Stimulated activated CD8-positive, alpha-beta memory T cell treated with anti-CD3 and anti-CD28 coated beads, Interleukin-4, amount 100 ng/mL, for 24 hours (primary cell): ENCODE results near the gene TTI1.

Experiments used
- DNase-seq: peaks from one replicate; pipeline ENCODE4 v3.0.0-alpha.2; 2020; ENCODE audit warnings: low read depth

Gene TTI1

DNA sequence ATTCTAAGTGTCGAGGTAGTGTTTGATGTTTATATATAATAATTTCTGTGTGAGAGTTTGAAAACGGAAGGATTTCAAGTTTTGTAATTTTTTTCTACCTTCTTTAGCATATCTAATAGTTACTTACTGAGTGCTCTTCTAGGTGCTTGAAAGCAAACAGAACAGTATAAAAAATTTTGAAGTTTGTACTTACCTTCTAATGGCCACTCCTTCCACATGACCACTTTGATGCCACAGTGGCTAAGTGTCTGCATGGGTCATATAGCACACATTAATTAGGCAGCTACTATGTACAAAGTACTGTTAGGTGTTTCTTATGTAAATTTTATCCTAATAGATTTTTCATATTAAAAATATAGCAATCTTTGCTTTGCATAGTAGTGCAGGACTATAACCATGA, 21.4 kb upstream of the TTI1 start:
- DNase-seq: no peak

DNA sequence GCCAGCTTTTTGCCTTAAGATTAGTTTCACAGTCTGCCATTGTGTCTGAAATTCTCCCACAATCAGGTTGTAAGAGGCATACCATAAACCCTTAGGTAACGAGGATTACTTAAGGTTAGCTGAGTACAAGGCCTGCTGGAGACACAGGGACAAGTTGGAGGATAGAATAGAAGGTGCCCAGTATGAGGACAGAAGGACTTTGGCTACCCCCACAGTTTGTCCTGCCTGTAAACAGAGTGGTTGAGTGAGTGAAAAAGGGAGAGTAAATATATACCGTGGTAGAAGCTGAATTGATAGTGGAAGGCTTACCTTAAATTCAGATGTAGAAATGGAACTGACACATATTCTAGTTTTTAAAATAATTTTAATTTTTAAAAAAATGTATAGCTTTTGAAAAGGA, 19.6 kb upstream of the TTI1 start:
- DNase-seq: no peak

DNA sequence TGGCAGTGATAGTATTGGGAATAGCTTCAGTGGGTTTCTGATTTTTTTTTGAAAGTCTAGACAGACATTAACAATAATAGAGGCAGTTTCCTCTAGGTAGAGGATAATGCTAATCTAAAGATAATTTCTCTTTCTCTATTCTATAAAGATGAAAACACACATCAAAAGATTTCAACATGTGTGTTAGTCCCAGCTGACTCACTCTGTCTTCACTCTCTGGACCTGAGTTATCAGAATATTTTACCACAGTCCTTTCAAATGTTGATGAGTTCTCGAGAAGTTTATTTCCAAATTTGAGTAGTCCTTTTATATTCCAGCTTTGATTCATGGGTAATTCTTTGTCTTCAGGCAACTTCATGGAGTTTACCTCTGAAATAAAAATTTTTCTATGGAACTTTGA, 17.4 kb upstream of the TTI1 start:
- no peak for DNase-seq

DNA sequence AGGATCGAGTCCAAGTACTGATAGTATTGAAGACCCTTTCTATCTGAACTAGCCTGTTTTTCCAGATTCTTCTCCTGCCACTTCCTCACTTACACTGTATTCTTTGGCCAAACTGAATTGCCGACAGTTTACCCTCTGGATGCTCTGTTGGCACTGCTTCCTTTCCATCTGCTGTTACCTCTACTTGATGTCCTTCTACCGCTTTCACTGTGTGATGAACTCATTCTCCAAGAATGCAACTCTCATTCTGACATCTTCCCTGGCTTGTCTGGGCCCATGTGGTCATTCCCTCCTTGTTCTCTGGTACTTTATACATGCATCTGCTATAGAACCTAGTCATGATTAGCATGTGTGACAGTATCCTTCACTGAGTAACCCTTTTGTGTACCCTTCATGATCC, 16.5 kb upstream of the TTI1 start:
- DNase-seq: no peak

DNA sequence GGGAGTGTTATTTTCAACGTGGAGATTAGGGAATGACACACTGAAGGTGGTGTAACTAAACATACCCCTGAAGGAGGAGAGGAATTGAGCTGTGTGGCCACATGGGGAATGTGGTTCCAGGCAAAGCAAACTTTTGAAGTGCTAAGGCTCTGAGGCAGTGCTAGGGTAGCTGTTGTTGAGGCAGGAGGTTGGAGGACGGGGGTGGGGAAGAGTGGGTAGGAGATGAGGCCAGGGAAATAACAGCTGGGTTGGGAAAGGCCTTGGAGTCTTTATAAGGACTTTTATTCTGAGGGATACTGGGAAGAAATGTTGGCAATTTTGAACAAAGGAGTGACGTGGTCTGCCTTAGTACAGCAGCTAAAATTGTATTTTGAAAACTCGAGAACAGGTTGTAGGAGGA, 13.3 kb upstream of the TTI1 start:
- DNase-seq: no peak

DNA sequence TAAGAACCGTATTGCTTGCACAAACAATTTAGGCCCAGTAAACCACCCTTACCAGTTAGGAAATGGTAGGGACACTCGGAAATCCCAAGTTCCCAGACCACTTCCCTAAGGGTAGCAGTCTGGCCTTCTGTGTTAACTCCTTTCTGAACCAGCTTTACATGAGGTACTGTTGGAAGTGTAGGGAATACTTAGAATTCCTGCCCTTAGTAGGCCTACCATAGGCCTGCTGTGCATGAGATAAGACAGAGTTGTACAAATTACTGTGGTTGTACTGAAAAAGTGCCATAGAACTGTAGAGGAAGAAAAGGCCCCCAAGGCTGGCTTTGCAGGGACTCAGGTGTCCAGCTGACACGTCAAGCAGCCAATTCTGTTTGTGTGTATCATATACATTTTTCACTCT, 11.4 kb upstream of the TTI1 start:
- DNase-seq: no peak

DNA sequence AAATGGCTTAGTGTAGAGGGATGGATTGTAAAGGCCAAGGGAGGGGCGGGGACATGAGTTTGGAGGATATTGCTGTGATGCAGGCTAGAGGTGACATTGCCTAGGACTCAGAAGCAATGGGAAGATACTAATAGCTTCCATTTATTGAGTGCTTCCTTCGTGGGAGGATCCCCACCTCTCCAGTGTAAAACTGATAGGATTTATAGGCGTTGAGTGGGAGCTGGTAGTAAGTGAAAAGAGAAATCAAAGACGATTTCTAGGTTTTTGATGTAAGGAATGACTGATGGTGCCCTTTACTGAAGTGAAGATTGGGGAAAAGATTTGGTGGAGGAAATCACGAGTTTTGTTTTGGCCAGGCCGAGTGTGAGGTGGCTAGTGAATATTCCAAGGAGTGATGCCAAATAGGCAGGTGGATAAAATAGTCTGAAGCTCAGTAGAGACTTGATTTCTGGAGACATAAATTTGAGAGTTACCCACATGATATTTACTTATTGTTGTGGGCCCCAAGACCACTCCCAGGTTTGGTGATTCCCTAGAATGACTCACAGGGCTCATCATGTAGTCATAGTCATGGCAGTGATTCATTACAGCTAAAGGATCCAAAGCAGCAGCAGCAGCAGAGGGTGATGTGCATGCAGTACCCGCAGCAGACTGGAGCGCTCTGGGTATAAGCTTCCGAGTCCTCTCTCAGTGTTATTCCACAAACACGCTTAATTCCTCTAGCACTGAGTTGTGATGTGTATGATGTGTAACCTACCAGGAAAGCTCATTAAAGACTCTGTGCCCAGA, 10.4 kb upstream of the TTI1 start:
- DNase-seq: no peak

DNA sequence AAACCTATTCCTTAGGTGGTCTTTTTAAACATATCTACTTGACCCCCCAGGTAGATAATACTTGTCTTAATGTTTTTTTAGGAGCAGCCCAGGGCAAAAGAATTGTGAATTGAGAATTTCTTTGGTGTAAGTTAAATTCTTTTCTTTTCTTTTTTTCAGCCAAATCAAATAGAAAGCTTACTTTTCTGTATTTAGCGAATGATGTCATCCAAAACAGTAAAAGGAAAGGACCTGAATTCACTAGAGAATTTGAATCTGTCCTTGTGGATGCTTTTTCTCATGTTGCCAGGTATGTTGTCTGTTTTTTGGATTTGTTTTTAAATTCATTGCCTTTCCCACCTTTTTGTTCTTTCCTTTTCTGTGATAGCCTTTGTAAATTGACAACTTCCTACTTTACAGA, 7.0 kb upstream of the TTI1 start:
- DNase-seq: no peak

DNA sequence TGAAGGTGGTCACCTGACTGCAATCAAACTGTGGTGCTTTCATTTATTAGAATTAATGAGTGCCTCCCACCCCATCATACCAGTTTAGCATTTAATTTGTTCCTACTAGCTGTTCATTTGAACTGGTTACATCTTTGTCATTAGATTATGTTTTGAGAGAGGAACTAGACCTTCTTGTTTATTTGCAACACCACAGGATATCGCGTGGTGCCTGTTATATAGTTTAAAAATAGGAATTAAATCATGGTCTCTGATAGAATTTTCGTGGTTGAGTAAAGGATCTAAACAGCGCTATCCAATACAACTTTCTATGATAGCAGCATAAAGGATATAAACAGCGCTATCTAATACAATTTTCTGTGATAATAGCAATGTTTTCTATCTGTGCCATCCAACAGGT, 3.1 kb upstream of the TTI1 start:
- no peak for DNase-seq

DNA sequence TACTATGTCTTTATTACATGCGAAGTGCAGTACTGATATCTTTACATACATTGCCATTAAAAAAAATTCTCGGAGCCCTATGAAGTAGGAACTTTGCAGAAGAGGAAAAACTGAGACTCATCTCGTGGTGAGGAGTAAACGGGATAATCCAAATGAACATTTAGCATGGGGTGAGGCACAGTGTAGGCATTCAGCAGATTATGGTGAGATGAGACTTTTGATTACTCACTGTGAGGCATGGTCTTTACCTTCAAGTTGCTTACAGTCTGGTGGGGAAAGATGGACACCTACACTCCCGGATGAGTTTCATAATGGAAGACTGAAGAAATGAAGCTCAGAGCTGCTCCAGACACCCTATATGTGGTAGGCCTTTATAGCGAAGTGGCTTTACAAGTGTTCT, 1.7 kb upstream of the TTI1 start:
- no peak for DNase-seq

DNA sequence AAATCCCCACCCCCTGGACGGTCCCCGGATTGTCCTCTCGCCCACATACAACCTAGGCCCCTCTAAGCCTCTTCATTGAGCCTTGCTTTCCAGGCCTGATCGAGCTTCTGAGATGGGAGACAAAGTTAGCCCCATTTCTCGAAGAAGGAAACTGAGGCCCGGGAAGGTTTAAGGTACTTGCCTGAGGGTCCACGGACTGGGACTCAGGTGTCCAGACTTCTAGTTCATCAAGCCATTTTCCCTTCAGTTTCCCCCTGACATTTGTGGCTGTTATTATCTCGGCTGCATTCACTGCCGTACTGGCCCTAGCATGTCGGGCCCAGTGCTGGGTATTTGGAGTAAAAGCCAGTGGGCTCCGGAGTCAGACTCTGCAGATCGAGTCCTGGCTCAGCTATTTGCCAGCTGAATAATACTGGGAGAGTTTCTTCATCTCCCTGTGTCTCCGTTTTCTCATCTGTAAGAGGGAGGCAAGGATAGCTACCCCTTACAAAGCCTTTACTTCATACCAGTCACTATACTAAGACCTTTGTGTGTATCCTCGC, 923 bp upstream of the TTI1 start:
- no peak for DNase-seq

DNA sequence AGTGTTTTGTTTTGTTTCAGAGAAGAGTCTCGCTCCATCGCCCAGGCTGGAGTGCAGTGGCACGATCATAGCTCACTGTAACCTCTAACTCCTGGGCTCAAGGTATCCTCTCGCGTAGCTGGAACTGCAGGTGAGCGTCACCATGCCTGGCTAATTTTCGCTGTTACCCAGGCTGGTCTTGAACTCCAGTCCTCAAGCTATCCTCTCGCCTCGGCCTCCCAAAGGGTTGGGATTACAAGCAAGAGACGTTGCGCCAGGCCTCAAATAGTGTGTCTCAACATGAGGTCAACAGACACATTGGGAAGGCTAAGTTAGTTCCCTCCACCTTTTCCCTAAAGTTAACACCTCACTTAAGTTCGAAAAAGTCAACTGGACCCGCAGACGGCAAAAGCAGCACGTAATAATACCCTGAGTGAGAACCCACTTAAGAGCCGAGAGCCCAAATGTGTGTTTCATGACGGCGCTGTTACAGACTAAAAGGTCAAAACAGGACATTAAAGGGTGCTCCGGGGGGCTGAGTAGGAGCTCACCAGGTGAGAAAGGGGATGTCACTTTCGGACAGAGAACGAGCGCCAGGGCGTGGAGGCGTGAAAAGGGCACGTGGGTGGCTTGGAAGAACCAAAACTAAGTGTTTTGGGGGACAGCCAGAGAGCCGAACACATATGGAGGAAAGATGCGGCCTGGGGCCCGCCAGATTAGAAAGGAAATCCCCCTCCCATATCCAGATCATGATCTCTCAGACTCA, 499 bp downstream of the TTI1 start:
- DNase-seq: peak; percentile 48

DNA sequence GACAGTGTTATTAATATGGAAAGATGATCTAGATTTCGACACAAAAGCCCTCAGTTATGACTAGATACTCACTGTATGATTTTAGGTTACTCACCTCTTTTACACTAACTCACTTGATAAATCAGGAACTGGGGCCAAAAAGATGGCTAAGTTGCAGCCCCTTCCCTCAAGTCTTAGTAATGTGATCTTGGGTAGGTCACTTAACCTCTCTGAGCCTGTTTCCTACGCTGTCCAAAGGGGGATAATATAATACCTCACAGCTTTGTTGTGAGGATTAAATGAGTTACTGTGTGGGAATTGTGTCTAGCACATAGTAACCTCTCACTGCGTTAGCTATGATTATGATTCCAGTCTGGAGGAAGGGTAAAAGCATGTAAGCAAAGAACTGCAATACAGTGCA, 1.3 kb downstream of the TTI1 start:
- DNase-seq: no peak

DNA sequence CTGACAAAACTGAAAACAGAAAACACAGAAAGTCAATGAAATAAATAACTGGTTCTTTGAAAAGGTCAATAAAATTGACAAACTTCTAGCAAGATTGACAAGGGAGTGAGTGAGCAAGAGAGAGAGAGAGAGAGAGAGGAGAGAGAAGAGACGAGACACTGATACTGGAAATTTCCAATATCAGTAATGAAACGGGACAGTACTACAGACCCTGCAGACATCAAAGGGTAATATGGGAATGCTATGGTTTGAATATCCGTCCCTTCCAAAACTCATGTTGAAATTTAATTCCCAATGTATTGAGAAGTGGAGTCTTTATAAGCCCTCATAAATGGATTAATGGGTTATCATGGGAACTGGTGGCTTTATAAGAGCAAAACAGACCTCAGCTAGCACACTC, 3.8 kb downstream of the TTI1 start:
- DNase-seq: no peak

DNA sequence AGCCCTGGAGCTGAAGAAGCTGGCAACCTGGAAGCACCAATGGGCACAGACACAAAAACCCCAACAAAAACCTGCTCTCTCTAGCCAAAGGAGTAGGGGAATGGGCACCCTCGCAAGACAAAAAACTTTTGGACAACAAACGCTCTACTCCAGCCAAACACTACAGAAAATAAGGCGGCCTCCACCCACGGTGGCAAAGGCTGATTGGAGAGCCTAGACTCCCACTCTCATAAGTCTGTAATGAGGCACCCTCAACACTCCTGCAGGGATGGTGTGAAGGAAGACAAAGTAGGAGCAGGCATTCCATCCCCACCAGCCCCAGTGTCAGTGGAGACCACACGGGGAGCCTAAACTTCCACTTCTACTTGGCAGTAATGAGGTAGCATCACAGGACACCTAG, 8.8 kb downstream of the TTI1 start:
- no peak for DNase-seq

DNA sequence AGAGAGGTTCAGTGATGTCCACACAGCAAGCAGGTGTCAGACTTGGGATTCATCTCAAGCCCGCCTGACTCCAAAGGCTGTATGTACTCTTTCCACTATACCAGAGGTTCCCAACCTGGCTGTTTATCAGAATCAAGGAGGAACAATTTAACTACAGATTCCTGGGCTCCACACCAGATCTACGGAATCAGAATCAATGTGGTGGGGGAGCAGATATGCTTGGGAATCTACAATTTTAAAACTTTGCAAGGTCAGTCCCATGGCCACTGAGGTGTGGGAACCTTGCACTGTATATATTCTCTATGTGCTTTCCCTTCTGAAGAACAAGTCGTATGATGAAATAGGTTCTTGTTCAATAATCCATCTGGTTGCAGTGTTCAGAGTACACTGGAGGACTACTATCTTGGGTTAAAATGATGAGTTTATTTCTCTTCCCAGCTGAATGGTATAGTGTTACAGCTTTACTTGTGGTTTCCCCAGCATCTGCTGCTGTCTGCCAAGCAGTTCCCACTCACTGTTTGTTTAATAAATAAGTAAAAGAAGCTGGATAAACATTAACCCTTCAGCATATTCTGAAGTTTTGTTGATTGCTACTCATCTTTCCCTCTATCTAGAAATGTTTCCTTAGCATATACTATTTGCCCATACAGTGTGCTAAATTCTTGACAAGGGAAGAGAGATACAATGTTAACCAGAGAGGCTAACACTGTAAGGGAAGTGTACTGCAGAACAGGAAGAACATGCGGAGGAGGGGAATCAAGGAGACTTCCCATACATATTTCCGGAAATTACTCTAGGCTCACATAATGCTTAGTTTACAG, 9.9 kb downstream of the TTI1 start:
- no peak for DNase-seq

DNA sequence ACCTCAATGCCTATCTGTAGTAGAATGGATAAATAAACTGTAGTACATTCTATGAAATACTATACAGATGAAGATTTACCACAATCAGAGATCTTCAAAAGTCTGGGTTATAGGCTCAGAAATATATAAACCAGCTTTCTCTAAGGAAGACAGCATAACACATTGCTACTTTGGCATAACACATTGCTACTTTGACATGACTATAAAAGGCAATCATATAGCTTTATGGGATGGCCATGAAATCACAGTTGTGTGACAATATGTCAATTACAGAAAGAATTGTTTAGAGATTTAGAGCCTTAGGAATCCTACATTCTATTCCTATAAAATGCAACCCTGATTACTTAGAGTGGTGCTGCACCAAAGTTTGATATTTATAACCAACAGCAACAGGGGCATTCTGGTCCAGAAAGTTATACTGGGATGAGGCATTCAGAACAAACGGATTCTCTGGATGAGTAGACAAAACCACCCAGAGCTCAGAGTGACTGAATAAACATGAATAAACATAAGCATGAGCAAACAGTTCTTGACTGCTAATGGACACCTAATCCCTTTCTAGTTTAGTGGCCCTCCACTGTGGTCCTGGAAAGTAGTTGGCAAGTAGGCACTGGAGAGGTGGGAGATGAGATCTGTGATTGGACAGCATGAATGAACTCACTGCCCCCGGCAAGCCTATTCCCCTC, 12.0 kb downstream of the TTI1 start:
- no peak for DNase-seq

DNA sequence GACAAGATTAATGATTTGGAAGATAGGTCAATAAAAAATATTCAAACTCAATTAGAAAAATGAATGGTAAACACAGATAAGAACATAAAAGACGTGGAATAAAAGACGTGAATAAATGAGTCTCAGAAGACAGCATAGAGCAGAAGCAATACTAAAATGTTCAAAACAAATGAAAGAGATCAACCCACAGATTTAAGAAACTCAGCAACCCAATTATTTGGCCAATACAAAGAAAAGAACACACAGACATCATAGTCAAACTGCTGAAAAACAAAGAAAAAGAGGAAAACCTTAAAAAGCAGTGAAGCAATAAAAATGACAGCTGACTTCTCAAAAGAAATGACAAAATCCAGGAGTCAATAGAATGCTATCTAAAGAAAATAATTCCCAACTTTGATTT, 14.9 kb downstream of the TTI1 start:
- DNase-seq: no peak

DNA sequence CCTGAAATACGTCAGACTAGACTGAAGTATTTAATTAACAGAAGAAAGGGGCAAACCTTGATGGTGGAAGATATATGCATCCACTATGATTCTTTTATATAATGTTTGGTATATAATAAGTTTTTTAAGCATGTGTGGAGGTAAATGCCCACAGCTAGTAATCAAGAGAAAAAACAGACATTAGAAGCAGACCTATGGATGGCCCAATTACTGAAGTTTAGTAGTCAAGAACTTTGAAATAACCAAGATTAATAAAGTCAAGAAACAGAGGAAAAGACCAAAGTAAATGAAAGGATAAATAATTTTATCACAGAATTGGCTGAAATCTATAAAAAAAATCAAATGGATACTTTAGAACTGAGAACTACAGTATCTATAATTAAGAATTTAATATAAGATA, 15.3 kb downstream of the TTI1 start:
- no peak for DNase-seq

DNA sequence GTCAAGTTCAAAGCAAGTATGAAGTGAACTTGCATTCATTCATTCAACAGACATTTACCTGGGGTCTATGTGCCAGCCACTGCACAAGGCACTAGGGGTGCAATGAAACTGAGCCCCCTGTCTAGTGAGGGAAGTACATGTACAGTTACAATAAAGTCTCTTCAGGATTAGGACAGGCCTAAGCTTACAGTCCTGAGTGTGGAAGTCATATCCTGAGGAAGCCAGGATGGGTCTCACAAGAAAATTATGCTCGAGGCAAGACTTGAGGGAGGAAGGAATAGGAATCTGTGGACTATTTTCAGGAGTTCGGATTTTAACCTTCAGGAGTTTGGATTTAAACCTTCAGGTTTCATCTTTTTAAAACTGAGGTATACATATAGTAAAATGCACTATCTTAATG, 19.4 kb downstream of the TTI1 start:
- no peak for DNase-seq

DNA sequence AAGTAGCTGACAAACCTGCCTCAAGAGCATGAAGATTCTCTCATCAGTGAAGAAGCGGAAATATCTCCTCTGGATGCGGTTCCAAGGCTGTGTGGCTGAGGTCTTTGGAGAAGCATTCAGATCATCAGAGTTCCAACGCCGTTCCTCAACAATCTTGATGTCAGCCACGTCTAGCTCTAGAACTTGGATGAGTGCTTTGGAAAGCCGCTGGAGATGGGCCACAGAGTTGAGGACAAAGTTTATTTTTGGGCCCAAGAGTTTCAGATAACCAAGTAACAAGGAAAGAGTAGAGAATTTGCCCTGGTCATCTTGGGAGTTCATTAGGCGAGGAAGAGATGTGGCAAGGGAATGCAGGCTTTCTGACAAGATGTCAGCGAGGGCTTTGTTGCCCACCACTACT, 20.9 kb downstream of the TTI1 start:
- DNase-seq: no peak

DNA sequence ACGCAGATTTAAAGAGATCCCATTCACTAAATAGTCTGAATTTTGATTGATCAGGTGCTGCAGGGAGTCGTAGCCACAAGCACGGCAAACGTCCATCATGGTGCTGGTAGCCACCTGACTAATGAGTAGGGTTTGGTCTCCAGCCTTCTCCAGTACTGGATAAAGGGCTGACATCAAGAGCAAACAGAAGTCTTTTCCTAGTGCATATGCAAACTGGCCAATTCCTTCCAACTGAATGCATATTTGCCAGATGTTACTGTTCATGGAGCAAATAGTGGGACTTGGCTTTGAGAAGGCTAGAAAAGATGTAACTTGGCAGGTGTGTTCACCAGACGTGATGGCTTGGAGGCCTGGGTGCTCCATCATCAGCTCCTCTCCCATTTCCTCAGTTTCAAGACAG, 21.6 kb downstream of the TTI1 start:
- no peak for DNase-seq
